Natural killer cell (primary cell): ENCODE results near the gene SLC19A1. TPM values are rescaled to one million over a fixed set of nuclear protein-coding genes. Genes with fewer than 3 reads are reported as not detected.

Source experiments
- ATAC-seq, 3 donors: fragments of 150-1000 bp in 2 of 3; fragments of 200-7000 bp in 1 of 3; cut with Tn5 transposase; 1 replicate in 1 of 3; 2 replicates in 2 of 3; pipeline ENCODE4 v1.10.0; 2021; ENCODE audit warnings: mild to moderate bottlenecking in 2 of 3, moderate library complexity in 2 of 3
- DNase-seq, 2 donors: peaks; one replicate each; pipeline versions ENCODE4 v3.0.0 to v3.0.0-alpha.2; 2013 to 2021; ENCODE audit warnings: mixed read lengths in 1 of 2
- H3K27ac ChIP-seq: one replicate; pipeline ENCODE4 v1.5.1; 2013; ENCODE audit warnings: mild to moderate bottlenecking, low read length
- H3K27me3 ChIP-seq: one replicate; pipeline ENCODE4 v1.6.1; 2013; ENCODE audit warnings: low read length; ENCODE audit not compliant: control insufficient read depth, insufficient read depth
- H3K36me3 ChIP-seq: one replicate; pipeline ENCODE4 v1.6.1; 2013; ENCODE audit warnings: low read length; ENCODE audit not compliant: control insufficient read depth, insufficient read depth
- H3K4me1 ChIP-seq: one replicate; pipeline ENCODE4 v1.6.1; 2013; ENCODE audit warnings: low read length; ENCODE audit not compliant: control insufficient read depth, insufficient read depth
- H3K4me3 ChIP-seq: one replicate; pipeline ENCODE4 v1.5.1; 2013; ENCODE audit warnings: low read length
- H3K9me3 ChIP-seq: one replicate; pipeline ENCODE4 v1.6.1; 2013; ENCODE audit warnings: low read length; ENCODE audit not compliant: control insufficient read depth, insufficient read depth
- H3K27ac Mint-ChIP-seq, 2 donors: one replicate each; pipeline ENCODE4 v1.8.0; 2022; ENCODE audit warnings: mild to moderate bottlenecking in 2 of 2, mixed read lengths in 2 of 2, moderate library complexity in 1 of 2
- H3K27me3 Mint-ChIP-seq, 2 donors: one replicate each; pipeline ENCODE4 v1.8.0; 2022; ENCODE audit warnings: low read depth in 2 of 2, mixed read lengths in 2 of 2
- H3K36me3 Mint-ChIP-seq: one replicate; pipeline ENCODE4 v1.8.0; 2022; ENCODE audit warnings: mixed read lengths
- H3K4me1 Mint-ChIP-seq, 2 donors: one replicate each; pipeline ENCODE4 v1.8.0; 2022; ENCODE audit warnings: mixed read lengths in 2 of 2
- H3K4me3 Mint-ChIP-seq: one replicate; pipeline ENCODE4 v1.8.0; 2022; ENCODE audit warnings: mild to moderate bottlenecking, moderate library complexity, mixed read lengths
- H3K9me3 Mint-ChIP-seq, 2 donors: one replicate each; pipeline ENCODE4 v1.8.0; 2022; ENCODE audit warnings: mixed read lengths in 2 of 2
- WGBS: methylation state at CpG from one replicate; pipeline ENCODE4 v1.1.7; 2013; ENCODE audit warnings: missing lambda C conversion rate; ENCODE audit not compliant: insufficient coverage; 5-methylcytosine and 5-hydroxymethylcytosine counted together
- intact Hi-C: fragments of 100-400 bp; cut with micrococcal nuclease; formaldehyde crosslinking; loops from one replicate; pipeline ENCODE4 v1.14.2; 2022
- total RNA-seq, 4 donors: library from RNA; stranded (reverse); fragments of 120-200 nt in 1 of 4; gene quantifications; one replicate each; pipeline versions ENCODE4 v1.2.3 to v1.2.4, GENCODE V29; 2013 to 2022
- TF ChIP-seq, protein P1 (sequence below): fragments of 200-600 bp; IDR thresholded peaks from one replicate; pipeline ENCODE4 v1.8.0; 2022; ENCODE audit warnings: antibody characterized with exemption

Gene SLC19A1
- total RNA-seq, 3 donors from 2014 or later (not counting 1 experiment from before 2014, with no cell fraction given), result 2.5 to 9.0 (median 4.9) TPM

DNA sequence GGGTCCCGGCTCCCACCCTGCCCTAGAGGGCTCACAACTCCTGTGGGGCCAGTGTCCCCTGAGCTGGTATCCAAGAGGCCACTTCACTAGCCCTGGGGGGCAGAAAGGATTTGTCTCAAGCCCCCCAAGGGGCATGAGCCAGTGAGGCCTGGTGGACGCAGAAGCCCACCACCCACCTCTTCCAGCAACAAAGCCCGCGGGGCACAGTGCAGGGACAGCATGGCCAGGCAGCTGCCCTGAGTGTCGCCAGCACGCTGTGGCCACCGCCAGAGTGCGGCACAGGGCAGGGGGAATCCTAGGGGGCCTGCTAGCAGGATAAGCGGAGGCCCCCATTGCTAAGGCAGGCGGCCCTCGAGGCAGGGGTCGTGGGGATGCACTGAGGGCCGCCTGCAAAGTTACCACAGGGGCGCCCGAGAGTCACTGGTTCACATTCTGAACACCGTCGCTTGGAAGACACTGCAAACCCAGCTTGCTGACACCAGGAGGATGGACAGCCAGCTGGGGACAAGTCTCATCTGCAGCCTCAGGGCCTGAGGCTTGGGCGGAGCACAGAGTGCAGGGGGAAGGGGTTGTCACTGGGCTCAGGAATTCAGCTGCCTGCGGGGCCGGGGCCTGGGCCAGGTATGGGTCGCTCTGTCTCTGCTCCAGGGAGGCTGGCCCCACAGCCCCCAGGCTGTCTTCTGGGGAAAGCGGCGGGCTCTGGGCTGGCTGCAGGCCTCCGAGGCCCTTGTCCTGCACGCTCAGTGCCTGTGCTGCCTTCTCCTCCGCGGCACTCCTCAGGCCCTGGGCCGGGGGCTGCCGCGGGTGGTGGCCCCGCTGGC lies 26.8 kb downstream of the SLC19A1 start:
- TF ChIP-seq, protein P1, sequence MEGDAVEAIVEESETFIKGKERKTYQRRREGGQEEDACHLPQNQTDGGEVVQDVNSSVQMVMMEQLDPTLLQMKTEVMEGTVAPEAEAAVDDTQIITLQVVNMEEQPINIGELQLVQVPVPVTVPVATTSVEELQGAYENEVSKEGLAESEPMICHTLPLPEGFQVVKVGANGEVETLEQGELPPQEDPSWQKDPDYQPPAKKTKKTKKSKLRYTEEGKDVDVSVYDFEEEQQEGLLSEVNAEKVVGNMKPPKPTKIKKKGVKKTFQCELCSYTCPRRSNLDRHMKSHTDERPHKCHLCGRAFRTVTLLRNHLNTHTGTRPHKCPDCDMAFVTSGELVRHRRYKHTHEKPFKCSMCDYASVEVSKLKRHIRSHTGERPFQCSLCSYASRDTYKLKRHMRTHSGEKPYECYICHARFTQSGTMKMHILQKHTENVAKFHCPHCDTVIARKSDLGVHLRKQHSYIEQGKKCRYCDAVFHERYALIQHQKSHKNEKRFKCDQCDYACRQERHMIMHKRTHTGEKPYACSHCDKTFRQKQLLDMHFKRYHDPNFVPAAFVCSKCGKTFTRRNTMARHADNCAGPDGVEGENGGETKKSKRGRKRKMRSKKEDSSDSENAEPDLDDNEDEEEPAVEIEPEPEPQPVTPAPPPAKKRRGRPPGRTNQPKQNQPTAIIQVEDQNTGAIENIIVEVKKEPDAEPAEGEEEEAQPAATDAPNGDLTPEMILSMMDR, result no peak
- Histone ChIP-seq H3K4me3 (no peak overlapping the region), H3K36me3 (no peaks in the 10 kb centered on the region), H3K27me3 (no peaks in the 10 kb centered on the region), H3K9me3 (no peaks in the 10 kb centered on the region), H3K27ac (no peak overlapping the region), H3K4me1 (peaks cover 24% of the 10 kb centered on the region)
- Mint-ChIP-seq H3K4me3 (no peak overlapping the region), H3K27ac (no peak overlapping the region), H3K36me3 (peaks cover 28% of the 10 kb centered on the region), H3K9me3 (peaks cover 12 to 14% of the 10 kb centered on the region in 2 donors), H3K4me1 (no peaks in the 10 kb centered on the region), H3K27me3 (no peaks in the 10 kb centered on the region)
- DNase-seq, result no peak
- 96% methylated on average over 31 of the region's 31 CpGs for WGBS
- ATAC-seq, result no peak
- intact Hi-C loops, result no loop called here

GRCh38 chr21:45514311-45515021 lies 27.8 kb downstream of the SLC19A1 start:
- H3K4me1 Mint-ChIP-seq, result no peaks in the 10 kb centered on the region
- Histone ChIP-seq H3K27ac (no peak overlapping the region), H3K36me3 (no peaks in the 10 kb centered on the region), H3K9me3 (no peaks in the 10 kb centered on the region), H3K4me3 (no peak overlapping the region), H3K4me1 (peaks cover 24% of the 10 kb centered on the region), H3K27me3 (no peaks in the 10 kb centered on the region)
- H3K9me3 Mint-ChIP-seq, result peaks cover 7 to 8% of the 10 kb centered on the region in 2 donors
- DNase-seq (no peak), ATAC-seq (no peak)
- peaks cover 18% of the 10 kb centered on the region for H3K36me3 Mint-ChIP-seq
- TF ChIP-seq, protein P1, result no peak
- no peaks in the 10 kb centered on the region for H3K27me3 Mint-ChIP-seq
- H3K27ac Mint-ChIP-seq, result no peak overlapping the region
- intact Hi-C loops, result no loop called here
- H3K4me3 Mint-ChIP-seq, result no peak overlapping the region
- 92% methylated on average over 22 of the region's 22 CpGs for WGBS

GRCh38 chr21:45513741-45514310 lies 28.4 kb downstream of the SLC19A1 start:
- DNase-seq (no peak), ATAC-seq (no peak)
- Histone ChIP-seq H3K27me3 (no peaks in the 10 kb centered on the region), H3K36me3 (no peaks in the 10 kb centered on the region), H3K4me1 (peaks cover 24% of the 10 kb centered on the region), H3K27ac (no peak overlapping the region), H3K9me3 (no peaks in the 10 kb centered on the region), H3K4me3 (no peak overlapping the region)
- TF ChIP-seq, protein P1, result no peak
- Mint-ChIP-seq H3K36me3 (peaks cover 12% of the 10 kb centered on the region), H3K9me3 (peaks cover 3 to 4% of the 10 kb centered on the region in 2 donors), H3K27ac (no peak overlapping the region), H3K4me1 (no peaks in the 10 kb centered on the region), H3K4me3 (no peak overlapping the region), H3K27me3 (no peaks in the 10 kb centered on the region)
- 86% methylated on average over 11 of the region's 11 CpGs for WGBS
- intact Hi-C loops, result no loop called here
